ENCODE results near the gene AMBP.

GRCh38 chr9:114078021-114078780 lies at the start of gene AMBP:
- TF ChIP-seq, protein P1, sequence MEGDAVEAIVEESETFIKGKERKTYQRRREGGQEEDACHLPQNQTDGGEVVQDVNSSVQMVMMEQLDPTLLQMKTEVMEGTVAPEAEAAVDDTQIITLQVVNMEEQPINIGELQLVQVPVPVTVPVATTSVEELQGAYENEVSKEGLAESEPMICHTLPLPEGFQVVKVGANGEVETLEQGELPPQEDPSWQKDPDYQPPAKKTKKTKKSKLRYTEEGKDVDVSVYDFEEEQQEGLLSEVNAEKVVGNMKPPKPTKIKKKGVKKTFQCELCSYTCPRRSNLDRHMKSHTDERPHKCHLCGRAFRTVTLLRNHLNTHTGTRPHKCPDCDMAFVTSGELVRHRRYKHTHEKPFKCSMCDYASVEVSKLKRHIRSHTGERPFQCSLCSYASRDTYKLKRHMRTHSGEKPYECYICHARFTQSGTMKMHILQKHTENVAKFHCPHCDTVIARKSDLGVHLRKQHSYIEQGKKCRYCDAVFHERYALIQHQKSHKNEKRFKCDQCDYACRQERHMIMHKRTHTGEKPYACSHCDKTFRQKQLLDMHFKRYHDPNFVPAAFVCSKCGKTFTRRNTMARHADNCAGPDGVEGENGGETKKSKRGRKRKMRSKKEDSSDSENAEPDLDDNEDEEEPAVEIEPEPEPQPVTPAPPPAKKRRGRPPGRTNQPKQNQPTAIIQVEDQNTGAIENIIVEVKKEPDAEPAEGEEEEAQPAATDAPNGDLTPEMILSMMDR (IDR thresholded peaks at IDR 0.05): no peak
- TF ChIP-seq EZH2 (IDR thresholded peaks at IDR 0.05; ENCODE audit: borderline replicate concordance, insufficient read depth, low read depth, low read length, poor library complexity, severe bottlenecking): no peak
